22Rv1 (cell line): Measurements from ENCODE around the gene IRAK4.

Experiments
- H3K27ac ChIP-seq: fragments of 450-650 bp; 2 replicates; pipeline ENCODE4 v1.5.1; 2017
- CTCF ChIP-seq: fragments of 450-650 bp; IDR thresholded peaks from 2 replicates; pipeline ENCODE4 v1.5.1; 2017; ENCODE audit warnings: mild to moderate bottlenecking
- ZFX ChIP-seq: fragments of 450-650 bp; IDR thresholded peaks from 2 replicates; pipeline ENCODE4 v1.6.1; 2017; ENCODE audit warnings: antibody characterized with exemption, borderline replicate concordance

IRAK4 gene

DNA sequence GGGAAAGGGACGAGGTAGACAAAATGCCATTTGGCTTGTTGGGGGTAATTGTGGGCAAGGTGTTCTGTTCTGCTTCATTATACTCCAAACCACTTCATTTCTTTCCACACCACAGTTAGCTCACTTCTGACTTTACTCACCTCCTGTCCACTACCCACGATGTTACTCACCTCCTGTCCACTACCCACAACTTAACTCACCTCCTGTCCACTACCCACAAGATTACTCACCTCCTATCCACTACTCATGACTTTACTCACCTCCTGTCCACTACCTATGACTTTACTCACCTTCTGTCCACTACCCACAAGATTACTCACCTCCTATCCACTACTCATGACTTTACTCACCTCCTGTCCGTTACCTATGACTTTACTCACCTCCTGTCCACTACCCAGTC is 57.4 kb downstream of the IRAK4 start:
- TF ChIP-seq CTCF, result no peak
- no peak for TF ChIP-seq ZFX
- no peak overlapping the region for H3K27ac ChIP-seq

DNA sequence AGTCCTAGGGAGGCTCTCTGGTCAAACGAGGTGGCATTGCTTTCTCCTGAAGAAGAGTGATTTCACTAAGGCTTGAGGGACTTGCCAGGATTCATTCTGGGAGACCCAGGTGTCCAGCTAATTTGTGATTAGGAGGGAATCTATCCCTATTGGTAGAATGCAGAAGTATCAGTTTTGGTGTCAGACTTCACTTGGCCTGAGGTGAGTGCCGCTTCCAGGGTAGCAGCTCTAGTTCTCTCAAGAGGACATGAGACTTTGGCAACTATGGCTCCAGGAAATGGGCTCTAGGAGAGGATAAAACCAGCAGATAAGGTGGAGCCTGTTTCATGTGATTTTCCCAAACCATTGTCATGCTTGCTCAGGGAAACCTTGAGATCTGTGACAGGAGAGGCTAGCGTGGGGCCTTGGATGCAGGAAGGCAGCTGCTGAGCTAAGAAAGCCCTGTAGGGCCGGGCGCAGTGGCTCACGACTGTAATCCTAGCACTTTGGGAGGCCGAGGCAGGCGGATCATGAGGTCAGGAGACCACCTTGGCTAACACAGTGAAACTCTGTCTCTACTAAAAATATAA is 65.5 kb downstream of the IRAK4 start:
- H3K27ac ChIP-seq, result no peak overlapping the region
- no peak for TF ChIP-seq ZFX
- TF ChIP-seq CTCF, result no peak

DNA sequence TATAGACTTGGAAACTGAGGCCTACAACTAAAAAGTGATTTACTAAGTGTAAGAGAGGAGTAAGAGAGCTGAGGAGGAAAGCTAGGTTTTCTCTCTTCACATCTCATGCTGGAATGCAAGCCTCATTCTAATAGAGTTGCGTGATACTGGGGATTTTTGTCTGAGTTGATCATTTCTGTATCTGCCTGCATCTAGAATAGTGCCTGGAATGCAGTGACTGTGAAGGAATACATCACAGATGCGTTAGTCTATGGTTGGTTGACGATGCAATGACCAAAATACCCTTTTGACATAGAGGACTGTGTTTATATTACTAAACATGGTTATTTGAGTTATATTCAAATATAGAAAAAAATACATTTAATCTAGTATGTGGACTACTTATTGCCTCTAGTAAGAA is 67.9 kb downstream of the IRAK4 start:
- H3K27ac ChIP-seq, result no peak overlapping the region
- TF ChIP-seq CTCF, result no peak
- no peak for TF ChIP-seq ZFX

DNA sequence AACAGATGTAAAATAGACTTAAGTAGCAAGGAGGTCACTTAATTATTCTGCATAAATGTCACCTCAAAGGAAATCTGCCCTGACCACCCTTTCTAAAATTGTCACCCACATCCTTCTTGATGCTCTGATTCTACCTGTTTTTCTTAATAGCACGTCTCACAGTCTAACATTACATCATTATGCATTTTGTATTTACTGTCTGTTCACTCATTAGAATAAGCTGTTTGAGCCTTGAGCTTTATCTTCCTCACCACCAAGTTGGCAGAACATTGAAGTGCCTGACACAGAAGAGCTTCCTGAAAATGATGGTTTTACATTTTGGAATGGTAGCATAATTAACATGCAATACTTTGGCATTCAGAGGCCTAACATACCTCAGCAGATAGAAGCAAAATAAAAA is 68.3 kb downstream of the IRAK4 start:
- no peak for TF ChIP-seq CTCF
- TF ChIP-seq ZFX, result no peak
- no peak overlapping the region for H3K27ac ChIP-seq

- TF ChIP-seq ZFX, result no peak
- TF ChIP-seq CTCF, result no peak
- no peak overlapping the region for H3K27ac ChIP-seq
These were observed 73.9 kb downstream of the IRAK4 start for GRCh38 chr12:43832463-43833168.

DNA sequence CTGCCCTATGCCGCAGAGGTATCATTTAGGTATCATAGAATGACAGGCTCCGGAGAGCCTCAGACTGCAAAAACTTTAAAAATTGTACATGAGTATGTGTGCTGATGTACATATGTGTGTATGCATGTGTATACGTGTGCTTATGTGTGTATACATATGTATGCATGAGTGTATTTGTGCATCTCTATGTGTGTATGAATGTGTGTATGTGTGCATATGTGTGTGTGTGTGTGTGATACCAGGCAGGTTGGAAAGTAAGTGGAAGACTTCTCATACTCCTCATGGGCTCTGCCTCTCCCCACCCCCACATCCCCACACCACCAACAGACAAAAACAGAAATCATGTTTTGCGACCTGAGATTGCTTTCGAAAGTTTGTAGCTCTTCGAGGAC is 76.5 kb downstream of the IRAK4 start:
- peak overlapping the region; percentile 66 for H3K27ac ChIP-seq
- TF ChIP-seq CTCF, result no peak
- TF ChIP-seq ZFX, result no peak

DNA sequence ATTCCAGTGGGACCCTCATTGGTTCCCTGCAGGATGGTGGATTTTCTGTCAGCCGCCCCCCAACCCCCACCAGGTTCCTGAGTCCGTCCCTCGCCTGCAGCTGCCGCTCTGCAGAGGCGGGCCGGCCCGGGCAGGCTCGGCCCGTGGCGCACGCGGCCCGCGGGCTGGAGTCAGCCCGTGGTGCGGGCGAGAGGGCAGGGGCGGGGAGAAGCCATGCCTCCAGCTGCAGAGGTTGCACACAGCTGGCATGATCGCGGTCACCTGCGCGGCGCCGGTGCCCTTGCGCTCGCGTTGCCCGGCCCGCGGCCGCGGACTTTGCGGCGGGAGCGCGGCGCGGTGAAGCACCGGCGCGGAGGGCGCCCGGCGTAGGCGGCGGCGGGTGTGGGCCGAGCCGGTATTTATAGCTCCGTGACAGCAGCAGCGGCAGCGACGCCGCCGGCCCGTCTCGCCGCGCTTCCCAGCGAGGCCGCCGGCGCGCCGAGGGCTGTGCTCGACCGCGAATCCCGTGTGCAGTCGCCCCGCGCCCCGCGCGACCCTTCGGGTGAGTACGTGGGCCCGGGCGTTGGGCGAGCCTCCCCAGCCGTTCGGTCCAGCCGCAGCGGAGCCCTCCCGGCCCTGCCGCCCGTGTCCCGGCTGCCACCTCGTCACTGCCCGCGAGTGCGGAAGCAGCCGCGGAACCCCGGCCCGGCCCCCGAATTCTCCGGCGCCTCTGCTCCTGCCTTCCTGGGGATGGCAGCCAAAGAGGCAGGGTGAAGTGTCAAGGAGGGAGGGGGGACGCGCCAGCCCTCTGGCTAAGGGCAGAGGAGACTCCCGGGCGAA is 77.1 kb downstream of the IRAK4 start, which contains the start of gene TMEM117:
Gene TMEM117, plus strand, starts transcription at position 426 of the 819 bp plus-strand sequence.
- peak within 1 kb of the TSS; percentile 66 for H3K27ac ChIP-seq
- TF ChIP-seq ZFX (no peak), CTCF (peak; percentile 9; the same call in 1 of the 2 replicates)
